OCI-LY1 (cell line): ENCODE results near the gene AKT3.

Source experiments
- H2AFZ ChIP-seq: fragments of 200-600 bp; sonication (generic), shearing (Covaris generic); 2 replicates; pipeline ENCODE4 v1.6.0; 2014; ENCODE audit warnings: antibody characterized with exemption, mild to moderate bottlenecking, low read length
- H3F3A ChIP-seq: fragments of 200-600 bp; sonication (generic), shearing (Covaris generic); 2 replicates; pipeline ENCODE4 v1.6.0; 2014; ENCODE audit warnings: mild to moderate bottlenecking, antibody characterized with exemption, low read length, moderate library complexity; ENCODE audit not compliant: insufficient read depth
- H3K27ac ChIP-seq: fragments of 200-600 bp; sonication (generic); 2 replicates; pipeline ENCODE4 v1.5.1; 2014; ENCODE audit warnings: low read length, mixed run types, mild to moderate bottlenecking, low read depth; ENCODE audit not compliant: poor library complexity, severe bottlenecking
- H3K27me3 ChIP-seq: fragments of 200-600 bp; sonication (generic); 2 replicates; pipeline ENCODE4 v1.6.0; 2014; ENCODE audit warnings: antibody characterized with exemption, mild to moderate bottlenecking, low read length, moderate library complexity; ENCODE audit not compliant: insufficient read depth
- H3K36me3 ChIP-seq: fragments of 200-600 bp; sonication (generic); 2 replicates; pipeline ENCODE4 v1.6.1; 2014; ENCODE audit warnings: mild to moderate bottlenecking, antibody characterized with exemption, low read length, moderate library complexity, mixed read lengths; ENCODE audit not compliant: insufficient read depth
- H3K4me1 ChIP-seq: fragments of 200-600 bp; sonication (generic); 2 replicates; pipeline ENCODE4 v1.5.1; 2014; ENCODE audit warnings: mild to moderate bottlenecking, low read length, moderate library complexity; ENCODE audit not compliant: insufficient read depth, severe bottlenecking
- H3K4me2 ChIP-seq: fragments of 200-600 bp; sonication (generic), shearing (Covaris generic); 2 replicates; pipeline ENCODE4 v1.6.1; 2014; ENCODE audit warnings: low read length
- H3K4me3 ChIP-seq: fragments of 200-600 bp; sonication (generic); 2 replicates; pipeline ENCODE4 v1.5.1; 2014; ENCODE audit warnings: low read length, low read depth, mild to moderate bottlenecking, mixed read lengths; ENCODE audit not compliant: poor library complexity, severe bottlenecking
- H3K79me2 ChIP-seq: fragments of 200-600 bp; shearing (Covaris generic); 2 replicates; pipeline ENCODE4 v1.6.1; 2016; ENCODE audit warnings: mixed run types, low read length, mixed read lengths; ENCODE audit not compliant: insufficient read depth
- H3K9ac ChIP-seq: fragments of 200-600 bp; sonication (generic), shearing (Covaris generic); 2 replicates; pipeline ENCODE4 v1.6.1; 2014; ENCODE audit warnings: mild to moderate bottlenecking, low read length, mixed read lengths
- H3K9me2 ChIP-seq: fragments of 200-600 bp; sonication (generic), shearing (Covaris generic); 2 replicates; pipeline ENCODE4 v1.6.1; 2014; ENCODE audit warnings: low read depth, mild to moderate bottlenecking, low read length, mixed read lengths
- H3K9me3 ChIP-seq: fragments of 200-600 bp; shearing (Covaris generic); 2 replicates; pipeline ENCODE4 v1.6.1; 2014; ENCODE audit warnings: low read length, mixed read lengths
- H4K20me1 ChIP-seq: fragments of 200-600 bp; sonication (generic), shearing (Covaris generic); 2 replicates; pipeline ENCODE4 v1.6.0; 2016; ENCODE audit warnings: mild to moderate bottlenecking, low read length; ENCODE audit not compliant: insufficient read depth
- CTCF ChIP-seq: fragments of 200-600 bp; sonication (generic), shearing (Covaris generic); IDR thresholded peaks from 2 replicates; pipeline ENCODE4 v1.5.1; 2017; ENCODE audit warnings: mild to moderate bottlenecking, antibody characterized with exemption, low read length, moderate library complexity, mixed read lengths
- EZH2 ChIP-seq: fragments of 200-600 bp; sonication (generic), shearing (Covaris generic); IDR thresholded peaks from 2 replicates; pipeline ENCODE4 v1.8.0; 2017; ENCODE audit warnings: borderline replicate concordance, mixed run types, mild to moderate bottlenecking, antibody characterized with exemption, low read length, moderate library complexity, mixed read lengths

AKT3 gene

GRCh38 chr1:243731301-243731891, 118.6 kb downstream of the AKT3 start:
- H3K79me2 ChIP-seq: no peaks in the 10 kb centered on the region

GRCh38 chr1:243730487-243731150, 119.4 kb downstream of the AKT3 start:
- Histone ChIP-seq H3K27me3 (no peaks in the 10 kb centered on the region), H3K4me1 (no peaks in the 10 kb centered on the region)

More at GRCh38 chr1:243731301-243731891, 118.6 kb downstream of the AKT3 start:
- H3K9ac ChIP-seq: no peak overlapping the region
- no peaks in the 10 kb centered on the region for H4K20me1 ChIP-seq
- no peak for TF ChIP-seq EZH2
- no peak for TF ChIP-seq CTCF
- H3K4me2 ChIP-seq: no peak overlapping the region
- H3K27ac ChIP-seq: no peak overlapping the region
- H2AFZ ChIP-seq: no peak overlapping the region
- no peaks in the 10 kb centered on the region for H3K36me3 ChIP-seq
- no peaks in the 10 kb centered on the region for H3K27me3 ChIP-seq
- H3K9me3 ChIP-seq: 0 out of 2 replicates have a peak, but pooled peaks cover 3% of the 10 kb centered on the region
- H3K4me3 ChIP-seq: no peak overlapping the region
- H3K9me2 ChIP-seq: no peaks in the 10 kb centered on the region
- H3F3A ChIP-seq: no peaks in the 10 kb centered on the region
- H3K4me1 ChIP-seq: no peaks in the 10 kb centered on the region

GRCh38 chr1:243729956-243730355, 120.1 kb downstream of the AKT3 start:
- 0 out of 2 replicates have a peak, but pooled peaks cover 3% of the 10 kb centered on the region for H3K9me3 ChIP-seq
- H3K4me1 ChIP-seq: no peaks in the 10 kb centered on the region
- no peak overlapping the region for H3K27ac ChIP-seq
- TF ChIP-seq CTCF: no peak
- TF ChIP-seq EZH2: no peak
- H3K79me2 ChIP-seq: no peaks in the 10 kb centered on the region
- no peaks in the 10 kb centered on the region for H4K20me1 ChIP-seq
- no peak overlapping the region for H3K4me3 ChIP-seq
- no peak overlapping the region for H3K4me2 ChIP-seq
- H3F3A ChIP-seq: no peaks in the 10 kb centered on the region
- no peaks in the 10 kb centered on the region for H3K9me2 ChIP-seq
- no peak overlapping the region for H3K9ac ChIP-seq
- H2AFZ ChIP-seq: no peak overlapping the region
- no peaks in the 10 kb centered on the region for H3K36me3 ChIP-seq
- H3K27me3 ChIP-seq: no peaks in the 10 kb centered on the region

More at GRCh38 chr1:243730487-243731150, 119.4 kb downstream of the AKT3 start:
- H3K9me2 ChIP-seq: no peaks in the 10 kb centered on the region
- H3F3A ChIP-seq: no peaks in the 10 kb centered on the region
- H4K20me1 ChIP-seq: no peaks in the 10 kb centered on the region
- H3K79me2 ChIP-seq: no peaks in the 10 kb centered on the region
- no peak overlapping the region for H3K4me2 ChIP-seq
- no peak for TF ChIP-seq CTCF
- no peak for TF ChIP-seq EZH2
- no peak overlapping the region for H3K4me3 ChIP-seq
- H3K9ac ChIP-seq: no peak overlapping the region
- 0 out of 2 replicates have a peak, but pooled peaks cover 3% of the 10 kb centered on the region for H3K9me3 ChIP-seq
- no peak overlapping the region for H2AFZ ChIP-seq
- H3K36me3 ChIP-seq: no peaks in the 10 kb centered on the region
- no peak overlapping the region for H3K27ac ChIP-seq
